ENCODE measurements around the gene FA2H. TPM values are rescaled to one million over a fixed set of nuclear protein-coding genes. Genes with fewer than 3 reads are reported as not detected.

The FA2H gene
- total and polyA plus RNA-seq, 2 donors, result 0.26 to 2.7 TPM

Other genes with a start within 250 kb of the FA2H start
- gene GLG1, start 167.7 kb downstream of the FA2H start, total RNA-seq, result 164 TPM
- 74.8 TPM for gene GLG1, start 167.7 kb downstream of the FA2H start, polyA plus RNA-seq
- gene RFWD3, start 107.9 kb downstream of the FA2H start, total RNA-seq, result 20.9 TPM
- 6.9 TPM for gene RFWD3, start 107.9 kb downstream of the FA2H start, polyA plus RNA-seq
- gene MLKL, start 74.0 kb downstream of the FA2H start, total RNA-seq, result 5.2 TPM
- gene MLKL, start 74.0 kb downstream of the FA2H start, polyA plus RNA-seq, result 10.7 TPM
- gene WDR59, start 210.3 kb upstream of the FA2H start, total RNA-seq, result 28.7 TPM
- gene WDR59, start 210.3 kb upstream of the FA2H start, polyA plus RNA-seq, result 22.1 TPM
- 13.4 TPM for gene ZNRF1, start 224.2 kb upstream of the FA2H start, total RNA-seq
- 22.0 TPM for gene ZNRF1, start 224.2 kb upstream of the FA2H start, polyA plus RNA-seq

Data from urinary bladder (tissue), 2 donors.